AG09309 (cell line): ENCODE results near the gene SAMD4A.

Experiments used
- DNase-seq: peaks from one replicate; pipeline ENCODE4 v3.0.0-alpha.2; 2010; ENCODE audit warnings: low read depth
- H3K4me3 ChIP-seq: 2 replicates; pipeline ENCODE4 v1.5.1; 2011; ENCODE audit warnings: mild to moderate bottlenecking, low read depth, low read length, moderate library complexity; ENCODE audit not compliant: control insufficient read depth
- TF ChIP-seq, protein P1 (sequence below): IDR thresholded peaks from 2 replicates; pipeline ENCODE4 v1.5.1; 2011; ENCODE audit warnings: mild to moderate bottlenecking, low read depth, low read length, inconsistent platforms; ENCODE audit not compliant: insufficient read depth, control insufficient read depth; ENCODE audit errors: missing control alignments

The SAMD4A gene

DNA sequence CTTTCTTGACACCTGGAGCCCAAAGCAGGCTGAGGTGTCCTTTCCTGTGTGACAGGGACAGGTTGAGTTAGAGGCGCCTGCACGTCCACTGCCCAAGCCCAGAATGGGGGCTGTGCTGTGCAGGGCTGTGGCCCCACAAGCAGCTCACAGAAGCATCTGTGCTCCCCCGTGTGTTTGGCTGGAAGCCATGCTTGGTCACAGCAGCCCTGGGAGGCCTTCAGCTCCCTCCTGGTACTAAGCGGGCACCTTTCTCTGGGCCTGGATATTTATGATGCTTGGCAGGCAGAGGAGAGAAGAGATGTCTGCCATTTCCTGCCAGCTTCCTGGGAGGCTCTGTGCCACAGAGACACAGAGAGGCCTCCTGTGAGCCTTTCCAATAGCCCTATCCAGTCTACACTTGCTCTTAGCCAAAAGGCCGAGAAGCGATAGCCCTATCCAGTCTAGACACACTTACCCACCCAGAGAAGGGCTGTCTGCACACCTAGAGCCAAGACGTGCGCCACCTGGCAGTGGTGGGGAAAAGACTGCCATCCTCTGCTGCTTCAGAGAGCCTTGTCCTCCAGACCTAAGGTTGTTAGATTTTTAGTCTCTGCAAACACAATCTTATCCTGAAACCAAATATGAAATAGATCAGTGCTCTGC, 218.3 kb downstream of the SAMD4A start:
- TF ChIP-seq, protein P1, sequence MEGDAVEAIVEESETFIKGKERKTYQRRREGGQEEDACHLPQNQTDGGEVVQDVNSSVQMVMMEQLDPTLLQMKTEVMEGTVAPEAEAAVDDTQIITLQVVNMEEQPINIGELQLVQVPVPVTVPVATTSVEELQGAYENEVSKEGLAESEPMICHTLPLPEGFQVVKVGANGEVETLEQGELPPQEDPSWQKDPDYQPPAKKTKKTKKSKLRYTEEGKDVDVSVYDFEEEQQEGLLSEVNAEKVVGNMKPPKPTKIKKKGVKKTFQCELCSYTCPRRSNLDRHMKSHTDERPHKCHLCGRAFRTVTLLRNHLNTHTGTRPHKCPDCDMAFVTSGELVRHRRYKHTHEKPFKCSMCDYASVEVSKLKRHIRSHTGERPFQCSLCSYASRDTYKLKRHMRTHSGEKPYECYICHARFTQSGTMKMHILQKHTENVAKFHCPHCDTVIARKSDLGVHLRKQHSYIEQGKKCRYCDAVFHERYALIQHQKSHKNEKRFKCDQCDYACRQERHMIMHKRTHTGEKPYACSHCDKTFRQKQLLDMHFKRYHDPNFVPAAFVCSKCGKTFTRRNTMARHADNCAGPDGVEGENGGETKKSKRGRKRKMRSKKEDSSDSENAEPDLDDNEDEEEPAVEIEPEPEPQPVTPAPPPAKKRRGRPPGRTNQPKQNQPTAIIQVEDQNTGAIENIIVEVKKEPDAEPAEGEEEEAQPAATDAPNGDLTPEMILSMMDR, result no peak
- no peak overlapping the region for H3K4me3 ChIP-seq
- no peak for DNase-seq

DNA sequence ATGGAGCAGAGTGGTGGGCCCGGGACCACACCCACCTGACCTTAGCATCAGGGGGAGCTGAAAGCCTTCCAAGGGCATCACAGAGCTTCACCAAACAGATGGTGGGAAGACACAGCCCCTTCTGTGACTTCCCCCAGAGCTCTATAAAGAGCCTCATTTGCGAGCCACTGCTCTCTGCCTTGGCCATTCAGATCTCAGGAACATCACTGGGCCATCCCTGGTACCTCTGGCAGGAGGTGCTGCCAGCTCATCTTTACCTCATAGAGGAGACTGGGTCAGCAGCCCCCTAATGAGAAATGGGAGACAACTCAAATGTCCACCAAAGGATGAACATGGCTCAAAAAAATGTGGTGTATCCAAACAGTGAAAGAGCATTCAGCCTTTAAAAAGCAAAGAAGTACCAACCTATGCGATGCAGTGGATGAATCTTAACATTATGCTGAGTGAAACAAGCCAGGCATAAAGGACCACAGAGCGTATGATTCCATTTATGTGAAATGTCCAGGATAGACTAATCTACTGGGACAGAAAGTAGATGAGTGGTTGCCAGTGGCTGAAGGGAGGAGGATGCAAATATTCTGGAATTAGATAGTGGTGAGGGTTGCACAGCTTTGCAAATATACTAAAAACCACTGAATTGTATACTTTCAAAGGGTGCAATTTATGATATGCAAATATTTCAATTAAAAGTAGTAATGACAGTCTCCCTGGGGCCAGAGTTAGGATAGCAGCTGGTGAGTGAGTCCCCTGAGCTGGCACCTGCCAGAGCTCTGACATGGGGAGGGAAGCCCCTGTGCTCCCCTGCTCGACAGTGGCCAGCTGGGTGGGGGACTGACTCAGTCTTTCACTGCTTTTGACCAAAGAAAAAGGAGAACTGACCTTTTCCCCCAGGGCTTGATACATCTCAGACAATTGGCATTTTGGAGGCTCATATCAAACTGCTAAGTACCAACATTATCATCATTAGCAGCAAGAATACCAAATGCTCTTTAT, 219.1 kb downstream of the SAMD4A start:
- H3K4me3 ChIP-seq, result no peak overlapping the region
- TF ChIP-seq, protein P1, result no peak
- no peak for DNase-seq

DNA sequence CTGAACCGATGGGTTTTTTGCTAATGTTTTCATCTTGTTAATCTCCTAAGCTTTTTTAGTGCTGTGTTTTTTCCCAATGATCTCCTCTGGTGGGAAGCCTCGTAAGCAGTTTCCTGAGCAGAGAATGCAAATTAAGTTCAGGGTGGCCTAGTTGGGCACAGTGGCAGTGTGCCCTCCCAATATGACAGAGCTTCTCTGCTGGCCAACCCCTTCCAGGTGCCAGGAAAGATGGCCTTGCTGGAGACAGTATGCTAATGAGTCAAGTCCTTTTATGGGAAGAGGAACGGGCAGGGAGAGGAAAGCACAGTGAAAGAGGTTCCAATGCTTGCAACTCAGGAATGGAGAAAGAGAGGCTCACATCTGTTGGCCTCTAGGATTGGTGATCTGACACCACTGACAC, 219.9 kb downstream of the SAMD4A start:
- TF ChIP-seq, protein P1, result no peak
- no peak for DNase-seq
- no peak overlapping the region for H3K4me3 ChIP-seq

DNA sequence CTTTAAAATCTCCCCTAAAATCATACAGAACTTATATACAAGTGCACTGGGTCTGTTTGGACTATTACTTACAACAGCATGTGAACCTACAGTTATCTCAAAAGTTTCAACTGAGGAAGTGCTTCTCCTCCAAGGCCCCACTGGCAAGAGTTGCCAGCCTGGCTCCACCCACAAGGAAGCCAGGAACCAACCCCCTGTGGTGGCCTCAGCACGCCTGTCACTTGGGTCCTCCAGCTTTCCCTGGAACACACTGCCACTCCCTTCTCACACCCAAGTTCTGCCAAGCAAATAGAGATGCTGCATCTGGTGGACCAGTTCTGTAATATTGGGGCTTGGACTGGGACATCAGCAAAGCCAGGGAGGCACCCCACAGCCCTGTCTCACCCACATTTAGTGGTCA, 220.3 kb downstream of the SAMD4A start:
- no peak for DNase-seq
- TF ChIP-seq, protein P1, result no peak
- no peak overlapping the region for H3K4me3 ChIP-seq

DNA sequence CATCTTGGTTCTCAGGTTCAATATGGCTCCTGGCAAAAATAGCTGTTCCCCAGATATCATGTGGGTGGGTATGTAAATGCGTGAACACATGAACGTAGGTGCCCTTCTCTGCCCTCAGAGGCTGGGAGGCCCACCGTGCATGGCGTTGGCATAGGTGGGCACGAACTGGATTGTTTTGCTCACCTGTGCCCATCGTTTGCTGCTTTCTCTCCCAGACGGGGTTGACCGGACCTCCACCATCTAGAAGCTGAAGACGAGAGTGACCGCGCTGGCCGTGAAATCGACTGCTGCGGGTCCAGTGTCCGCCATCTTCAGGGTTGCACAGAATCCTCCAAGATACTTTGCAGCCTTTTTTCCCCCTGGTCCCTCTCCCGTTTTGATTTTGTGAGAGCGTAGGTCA, 221.8 kb downstream of the SAMD4A start:
- DNase-seq, result no peak
- TF ChIP-seq, protein P1, result no peak
- no peak overlapping the region for H3K4me3 ChIP-seq

DNA sequence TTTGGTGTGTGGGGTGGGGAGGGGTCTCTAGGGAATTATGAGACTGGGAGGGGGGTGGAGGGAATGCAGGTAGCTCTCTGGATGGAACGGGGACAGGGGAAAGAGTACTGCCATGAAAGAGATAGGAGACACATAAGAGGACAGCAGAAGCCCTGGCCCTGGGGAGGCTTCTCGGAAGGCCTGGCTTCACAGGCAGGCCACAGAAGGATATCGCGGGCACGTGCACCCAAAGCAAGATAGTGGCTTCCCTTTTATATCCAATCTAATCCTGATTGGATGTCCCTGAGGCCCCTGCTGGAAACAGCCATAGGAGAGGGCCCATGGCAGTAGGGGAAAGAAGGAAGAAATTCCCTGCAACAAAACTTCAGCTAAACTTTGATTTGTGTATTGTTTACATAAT, 222.2 kb downstream of the SAMD4A start:
- no peak for DNase-seq
- no peak overlapping the region for H3K4me3 ChIP-seq
- TF ChIP-seq, protein P1, result no peak
